Suprapubic skin (tissue), 4 donors: ENCODE data around the gene PKLR. TPM values are rescaled to one million over a fixed set of nuclear protein-coding genes. Genes with fewer than 3 reads are reported as not detected.
A peak's percentile ranks its signal among the peaks of the same experiment; 100 is the strongest.

Experiments used
- DNase-seq, 2 donors: peaks; one replicate each; pipeline ENCODE4 v3.0.0-alpha.2; 2019; ENCODE audit warnings: low spot score in 2 of 2
- H3K27ac ChIP-seq: fragments of 200-600 bp; sonication (generic); one replicate; pipeline ENCODE4 v1.5.1; 2019
- H3K27me3 ChIP-seq: fragments of 200-600 bp; sonication (generic); one replicate; pipeline ENCODE4 v1.5.1; 2019
- H3K36me3 ChIP-seq: fragments of 200-600 bp; sonication (generic); one replicate; pipeline ENCODE4 v1.5.1; 2019
- H3K4me1 ChIP-seq: fragments of 200-600 bp; sonication (generic); one replicate; pipeline ENCODE4 v1.5.1; 2019
- H3K4me3 ChIP-seq: fragments of 200-600 bp; sonication (generic); one replicate; pipeline ENCODE4 v1.5.1; 2019; ENCODE audit warnings: mild to moderate bottlenecking
- H3K9me3 ChIP-seq: fragments of 200-600 bp; sonication (generic); one replicate; pipeline ENCODE4 v1.5.1; 2019
- EP300 ChIP-seq: sonication (generic); formaldehyde crosslinking; IDR thresholded peaks from one replicate; pipeline ENCODE4 v1.6.1; 2017; ENCODE audit warnings: antibody characterized with exemption
- POLR2A ChIP-seq, 2 donors: fragments of 450-650 bp; IDR thresholded peaks; one replicate each; pipeline ENCODE4 v1.6.1; 2017; ENCODE audit warnings: antibody characterized with exemption in 2 of 2, mild to moderate bottlenecking in 2 of 2, moderate library complexity in 2 of 2
- POLR2AphosphoS5 ChIP-seq, 3 donors: sonication (generic); formaldehyde crosslinking; IDR thresholded peaks; one replicate each; pipeline ENCODE4 v1.6.1; 2017; ENCODE audit warnings: antibody characterized with exemption in 3 of 3
- WGBS: methylation state at CpG from one replicate; pipeline ENCODE4 v1.1.5; 2018; 5-methylcytosine and 5-hydroxymethylcytosine counted together
- total RNA-seq, 4 donors: library from RNA; depleted of rRNA; stranded (reverse); fragments of >200 nt; gene quantifications; one replicate each; pipeline ENCODE4 v1.1.0, GENCODE V29; 2016
- TF ChIP-seq, protein P1 (sequence below), 2 donors: fragments of 200-600 bp in 1 of 2; fragments of 450-650 bp in 1 of 2; sonication (generic) in 1 of 2; IDR thresholded peaks; one replicate each; pipeline ENCODE4 v1.5.1; 2016 to 2019; ENCODE audit warnings: antibody characterized with exemption in 2 of 2, mild to moderate bottlenecking in 1 of 2, moderate library complexity in 1 of 2

PKLR gene
- total RNA-seq, 4 donors from 2014 or later = 0.24 to 2.5 (median 2.1) TPM

DNA sequence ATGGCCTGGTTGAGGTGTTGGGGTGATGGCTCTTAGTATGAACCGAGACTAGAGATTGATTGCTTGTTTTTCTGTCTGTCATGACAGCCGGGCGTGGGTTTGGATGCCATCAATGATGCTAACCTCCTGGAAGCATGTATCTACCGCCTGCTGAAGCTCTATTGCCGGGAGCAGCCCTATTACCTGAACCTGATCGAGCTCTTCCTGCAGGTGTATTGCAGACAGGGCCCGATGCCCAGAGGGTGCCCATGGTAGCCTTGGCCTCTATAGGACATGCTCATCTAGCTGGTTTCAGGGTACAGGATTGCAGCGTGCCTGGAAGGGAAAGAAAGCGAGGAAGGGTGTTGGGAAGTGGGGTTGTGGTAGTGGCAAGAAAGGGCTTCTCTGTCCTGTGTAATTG is 16.8 kb upstream of the PKLR start:
- Histone ChIP-seq H3K27me3 (no peaks in the 10 kb centered on the region), H3K27ac (no peak overlapping the region), H3K4me3 (no peak overlapping the region), H3K4me1 (peaks cover 33% of the 10 kb centered on the region), H3K36me3 (peaks cover 10% of the 10 kb centered on the region), H3K9me3 (no peaks in the 10 kb centered on the region)
- DNase-seq = no peak
- 93% methylated on average over 5 of the region's 9 CpGs for WGBS
- TF ChIP-seq POLR2AphosphoS5 (IDR thresholded peaks at IDR 0.05) = no peak
- TF ChIP-seq, protein P1, sequence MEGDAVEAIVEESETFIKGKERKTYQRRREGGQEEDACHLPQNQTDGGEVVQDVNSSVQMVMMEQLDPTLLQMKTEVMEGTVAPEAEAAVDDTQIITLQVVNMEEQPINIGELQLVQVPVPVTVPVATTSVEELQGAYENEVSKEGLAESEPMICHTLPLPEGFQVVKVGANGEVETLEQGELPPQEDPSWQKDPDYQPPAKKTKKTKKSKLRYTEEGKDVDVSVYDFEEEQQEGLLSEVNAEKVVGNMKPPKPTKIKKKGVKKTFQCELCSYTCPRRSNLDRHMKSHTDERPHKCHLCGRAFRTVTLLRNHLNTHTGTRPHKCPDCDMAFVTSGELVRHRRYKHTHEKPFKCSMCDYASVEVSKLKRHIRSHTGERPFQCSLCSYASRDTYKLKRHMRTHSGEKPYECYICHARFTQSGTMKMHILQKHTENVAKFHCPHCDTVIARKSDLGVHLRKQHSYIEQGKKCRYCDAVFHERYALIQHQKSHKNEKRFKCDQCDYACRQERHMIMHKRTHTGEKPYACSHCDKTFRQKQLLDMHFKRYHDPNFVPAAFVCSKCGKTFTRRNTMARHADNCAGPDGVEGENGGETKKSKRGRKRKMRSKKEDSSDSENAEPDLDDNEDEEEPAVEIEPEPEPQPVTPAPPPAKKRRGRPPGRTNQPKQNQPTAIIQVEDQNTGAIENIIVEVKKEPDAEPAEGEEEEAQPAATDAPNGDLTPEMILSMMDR (IDR thresholded peaks at IDR 0.05) = no peak
- TF ChIP-seq POLR2A (IDR thresholded peaks at IDR 0.05) = no peak
- no peak for TF ChIP-seq EP300

GRCh38 chr1:155316922-155317321 is 15.7 kb upstream of the PKLR start:
- DNase-seq = no peak
- Histone ChIP-seq H3K27ac (no peak overlapping the region), H3K36me3 (peaks cover 10% of the 10 kb centered on the region), H3K9me3 (no peaks in the 10 kb centered on the region), H3K4me1 (peaks cover 21% of the 10 kb centered on the region), H3K4me3 (no peak overlapping the region), H3K27me3 (no peaks in the 10 kb centered on the region)
- WGBS = 86% methylated on average over 3 of the region's 3 CpGs
- TF ChIP-seq POLR2AphosphoS5 (IDR thresholded peaks at IDR 0.05) = no peak
- TF ChIP-seq EP300 = no peak
- TF ChIP-seq POLR2A (IDR thresholded peaks at IDR 0.05) = no peak
- TF ChIP-seq, protein P1 (IDR thresholded peaks at IDR 0.05) = no peak

DNA sequence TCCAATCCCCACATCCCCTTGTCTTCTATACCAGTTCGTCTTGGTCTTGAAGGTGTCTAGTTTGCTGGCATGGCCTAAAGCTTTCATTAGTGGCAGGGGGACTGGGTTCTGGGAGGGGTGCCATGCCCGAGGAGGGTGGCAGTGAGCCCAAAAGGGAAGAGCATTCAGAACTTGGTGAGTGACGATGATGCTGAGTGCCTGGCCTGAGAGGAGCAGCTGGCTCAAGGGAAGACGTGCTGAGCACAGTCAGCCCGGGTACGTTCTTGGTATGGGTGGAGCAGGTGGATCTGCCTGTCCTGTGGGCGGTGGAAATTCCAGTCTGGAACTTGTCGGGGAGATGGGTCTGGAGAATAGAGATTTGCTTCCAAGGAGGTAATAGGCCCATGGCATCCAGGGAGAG is 12.0 kb upstream of the PKLR start:
- H3K4me3 ChIP-seq = no peak overlapping the region
- no peak overlapping the region for H3K27ac ChIP-seq
- no peak for DNase-seq
- peaks cover 16% of the 10 kb centered on the region for H3K4me1 ChIP-seq
- H3K9me3 ChIP-seq = no peaks in the 10 kb centered on the region
- WGBS = 50% methylated on average over 8 of the region's 8 CpGs
- H3K36me3 ChIP-seq = peaks cover 2% of the 10 kb centered on the region
- H3K27me3 ChIP-seq = no peaks in the 10 kb centered on the region
- no peak for TF ChIP-seq POLR2A (IDR thresholded peaks at IDR 0.05)
- no peak for TF ChIP-seq EP300
- TF ChIP-seq, protein P1 (IDR thresholded peaks at IDR 0.05) = no peak
- no peak for TF ChIP-seq POLR2AphosphoS5 (IDR thresholded peaks at IDR 0.05)

GRCh38 chr1:155309423-155310021 is 8.3 kb upstream of the PKLR start:
- no peaks in the 10 kb centered on the region for H3K36me3 ChIP-seq
- H3K4me3 ChIP-seq = peak overlapping the region; percentile 87
- 11% methylated on average over 11 of the region's 11 CpGs for WGBS
- peaks cover 19% of the 10 kb centered on the region for H3K4me1 ChIP-seq
- no peaks in the 10 kb centered on the region for H3K9me3 ChIP-seq
- peak overlapping the region; percentile 88 for H3K27ac ChIP-seq
- TF ChIP-seq POLR2AphosphoS5 (IDR thresholded peaks at IDR 0.05) = no peak
- no peak for TF ChIP-seq EP300
- TF ChIP-seq, protein P1 (IDR thresholded peaks at IDR 0.05) = no peak
- no peak for TF ChIP-seq POLR2A (IDR thresholded peaks at IDR 0.05)
- no peak for DNase-seq
- H3K27me3 ChIP-seq = no peaks in the 10 kb centered on the region

DNA sequence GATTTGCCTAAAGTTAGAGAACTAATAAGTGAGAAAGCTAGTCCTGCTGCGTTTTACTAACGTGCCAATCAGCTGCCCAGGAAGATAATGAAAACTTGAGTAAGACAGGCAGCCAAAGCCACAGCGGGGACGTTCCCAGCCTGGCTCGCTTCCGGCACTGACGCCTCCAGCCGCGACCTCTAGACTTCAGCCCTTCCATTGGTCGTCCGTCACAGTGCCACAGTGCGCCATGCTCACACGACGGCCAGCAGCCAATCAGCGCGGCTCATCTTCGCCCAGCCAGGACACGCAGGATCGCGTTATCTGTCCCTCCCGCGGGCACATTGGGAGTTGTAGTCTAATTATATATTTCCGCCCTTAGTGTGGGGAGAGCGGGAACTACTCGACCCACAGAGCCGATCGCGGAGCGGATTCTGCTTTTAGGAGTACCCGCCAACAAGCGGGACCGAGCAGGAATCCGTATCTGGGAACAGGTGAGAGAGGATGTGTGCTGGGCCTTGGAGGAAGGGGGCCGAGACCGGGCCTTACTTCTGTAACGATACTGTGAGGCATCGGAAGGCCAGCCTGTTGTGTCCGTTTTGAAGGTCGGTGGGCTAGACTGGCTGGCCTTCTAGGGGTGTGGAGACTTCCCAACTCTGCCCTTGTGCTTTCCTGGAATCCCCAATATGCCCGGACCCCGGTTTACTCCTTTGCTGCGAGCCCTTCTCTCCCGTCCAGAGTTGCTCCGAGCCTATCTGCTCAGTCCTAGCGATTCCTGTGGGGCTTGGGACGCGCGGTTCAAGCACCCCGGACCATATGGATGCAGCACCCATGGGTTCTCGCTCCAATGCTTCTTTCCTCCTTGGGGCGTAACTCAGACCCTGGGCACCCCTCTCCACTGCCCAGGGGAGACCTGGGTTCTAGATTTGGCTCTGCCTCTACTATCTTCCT is 7.5 kb upstream of the PKLR start, which contains the start of gene FDPS:
Gene FDPS (plus strand): TSS at position 374 of the 930 bp plus-strand sequence. CDS start 924 bp downstream, outside the sequence.
- Histone ChIP-seq H3K4me3 (peak within 1 kb of the TSS; percentile 87), H3K27ac (peak within 1 kb of the TSS; percentile 88), H3K36me3 (no peaks in the 10 kb centered on the region), H3K4me1 (peaks cover 19% of the 10 kb centered on the region), H3K27me3 (no peaks in the 10 kb centered on the region), H3K9me3 (no peaks in the 10 kb centered on the region)
- WGBS = under 1% methylated on average over 46 of the region's 51 CpGs
- TF ChIP-seq POLR2A (IDR thresholded peaks at IDR 0.05) (peak in 1 of 2 donors; percentile 40), POLR2AphosphoS5 (IDR thresholded peaks at IDR 0.05) (peak in 2 of 3 donors; percentile 33 to 85), EP300 (no peak)
- TF ChIP-seq, protein P1 (IDR thresholded peaks at IDR 0.05) = no peak
- DNase-seq = peak; percentile 99
